Osteoblast (primary cell): ENCODE data around the gene POLR3GL. TPM values are rescaled to one million over a fixed set of nuclear protein-coding genes. Genes with fewer than 3 reads are reported as not detected.

Experiments
- DNase-seq: peaks from one replicate; pipeline ENCODE4 v3.0.0; 2011; ENCODE audit warnings: low spot score, mixed read lengths; ENCODE audit not compliant: insufficient read length; ENCODE audit errors: missing footprints
- H2AFZ ChIP-seq: 2 replicates; pipeline ENCODE4 v1.6.0; 2011; ENCODE audit warnings: mild to moderate bottlenecking, low read length
- H3K27ac ChIP-seq: 2 replicates; pipeline ENCODE4 v1.5.1; 2011; ENCODE audit warnings: mild to moderate bottlenecking, low read depth, low read length, moderate library complexity
- H3K27me3 ChIP-seq: 2 replicates; pipeline ENCODE4 v1.6.0; 2012; ENCODE audit warnings: mild to moderate bottlenecking, control low read depth, inconsistent platforms, low read length, moderate library complexity; ENCODE audit not compliant: insufficient read depth
- H3K36me3 ChIP-seq: 2 replicates; pipeline ENCODE4 v1.5.1; 2011; ENCODE audit warnings: mild to moderate bottlenecking, low read length, control low read depth, moderate library complexity; ENCODE audit not compliant: insufficient read depth
- H3K4me1 ChIP-seq: 2 replicates; pipeline ENCODE4 v1.5.1; 2011; ENCODE audit warnings: mild to moderate bottlenecking, low read length, control low read depth, moderate library complexity; ENCODE audit not compliant: insufficient read depth
- H3K4me2 ChIP-seq: 2 replicates; pipeline ENCODE4 v1.6.0; 2011; ENCODE audit warnings: mild to moderate bottlenecking, low read length; ENCODE audit not compliant: insufficient read depth
- H3K4me3 ChIP-seq: fragments of 200-600 bp; sonication (generic); 3 replicates; pipeline ENCODE4 v1.5.1; 2012; ENCODE audit warnings: mild to moderate bottlenecking, low read length, inconsistent platforms; ENCODE audit not compliant: insufficient read depth
- H3K79me2 ChIP-seq: 2 replicates; pipeline ENCODE4 v1.6.0; 2012; ENCODE audit warnings: mild to moderate bottlenecking, low read length, control low read depth, inconsistent platforms; ENCODE audit not compliant: insufficient read depth
- H3K9me3 ChIP-seq: 2 replicates; pipeline ENCODE4 v1.5.1; 2011; ENCODE audit warnings: low read depth, low read length, control low read depth
- H4K20me1 ChIP-seq: 2 replicates; pipeline ENCODE4 v1.6.0; 2012; ENCODE audit warnings: mild to moderate bottlenecking, low read length, control low read depth; ENCODE audit not compliant: insufficient read depth
- CTCF ChIP-seq: IDR thresholded peaks from 2 replicates; pipeline ENCODE4 v1.5.1; 2011; ENCODE audit warnings: mild to moderate bottlenecking, low read depth, low read length, moderate library complexity; ENCODE audit errors: extremely low read depth
- total RNA-seq: library from RNA; depleted of rRNA; stranded (reverse); fragments of >200 nt; gene quantifications from 2 replicates; pipeline ENCODE4 v1.2.3, GENCODE V29; 2012

Gene POLR3GL, protein sequence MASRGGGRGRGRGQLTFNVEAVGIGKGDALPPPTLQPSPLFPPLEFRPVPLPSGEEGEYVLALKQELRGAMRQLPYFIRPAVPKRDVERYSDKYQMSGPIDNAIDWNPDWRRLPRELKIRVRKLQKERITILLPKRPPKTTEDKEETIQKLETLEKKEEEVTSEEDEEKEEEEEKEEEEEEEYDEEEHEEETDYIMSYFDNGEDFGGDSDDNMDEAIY
- total RNA-seq, result 9.4 and 13.3 TPM in 2 replicates

GRCh38 chr1:145964328-145965118 lies at the start of gene POLR3GL, which contains the start of gene ANKRD34A:
Gene POLR3GL (plus strand): TSS chr1:145964690. CDS start chr1:145974866, 10,176 bp downstream.
Gene ANKRD34A (minus strand): TSS chr1:145964575. CDS start chr1:145961759, 2,816 bp downstream.
- Histone ChIP-seq H3K4me1 (peaks cover 42% of the 10 kb centered on the region), H3K27ac (peak within 1 kb of the TSS; percentile 70), H3K4me2 (peak within 1 kb of the TSS; percentile 100), H3K79me2 (peaks cover 8% of the 10 kb centered on the region), H3K27me3 (no peaks in the 10 kb centered on the region), H3K36me3 (no peaks in the 10 kb centered on the region), H3K9me3 (no peaks in the 10 kb centered on the region), H4K20me1 (no peaks in the 10 kb centered on the region), H3K4me3 (peak within 1 kb of the TSS; percentile 89), H2AFZ (peak within 1 kb of the TSS; percentile 98)
- DNase-seq, result peak; percentile 98
- no peak for TF ChIP-seq CTCF

- Histone ChIP-seq H3K4me2 (no peak overlapping the region), H3K36me3 (peaks cover 20% of the 10 kb centered on the region)
- no peak for TF ChIP-seq CTCF
Observed at GRCh38 chr1:145916745-145917144, 47.7 kb upstream of the POLR3GL start.

GRCh38 chr1:145917595-145917994 lies 46.9 kb upstream of the POLR3GL start:
- H3K27ac ChIP-seq, result peak overlapping the region; percentile 94
- H3K27me3 ChIP-seq, result no peaks in the 10 kb centered on the region
- H3K4me3 ChIP-seq, result peak overlapping the region; percentile 85
- peaks cover 22% of the 10 kb centered on the region for H3K79me2 ChIP-seq
- H3K9me3 ChIP-seq, result no peaks in the 10 kb centered on the region
- H4K20me1 ChIP-seq, result no peaks in the 10 kb centered on the region
- no peak for DNase-seq
- peak overlapping the region; percentile 96 for H2AFZ ChIP-seq
- no peak for TF ChIP-seq CTCF
- H3K4me1 ChIP-seq, result peaks cover 22% of the 10 kb centered on the region
- peaks cover 11% of the 10 kb centered on the region for H3K36me3 ChIP-seq
- H3K4me2 ChIP-seq, result peak overlapping the region; percentile 99

More at GRCh38 chr1:145916745-145917144, 47.7 kb upstream of the POLR3GL start:
- peak; percentile 58 for DNase-seq
- Histone ChIP-seq H3K9me3 (no peaks in the 10 kb centered on the region), H4K20me1 (no peaks in the 10 kb centered on the region), H3K79me2 (peaks cover 22% of the 10 kb centered on the region), H3K27ac (peak overlapping the region; percentile 17), H2AFZ (no peak overlapping the region), H3K27me3 (no peaks in the 10 kb centered on the region), H3K4me3 (no peak overlapping the region), H3K4me1 (peaks cover 22% of the 10 kb centered on the region)
